Loucy (cell line): Measurements from ENCODE around the gene PRND.

Experiments used
- H2AFZ ChIP-seq: fragments of 200-600 bp; sonication (generic); 2 replicates; pipeline ENCODE4 v1.6.0; 2016; ENCODE audit warnings: antibody characterized with exemption, mild to moderate bottlenecking, low read length, moderate library complexity
- H3F3A ChIP-seq: fragments of 200-600 bp; 2 replicates; pipeline ENCODE4 v1.6.0; 2016; ENCODE audit warnings: antibody characterized with exemption, low read depth, mild to moderate bottlenecking
- H3K27me3 ChIP-seq: fragments of 200-600 bp; sonication (generic); 2 replicates; pipeline ENCODE4 v1.6.1; 2014; ENCODE audit warnings: low read length, mild to moderate bottlenecking; ENCODE audit not compliant: insufficient read depth, poor library complexity, severe bottlenecking
- H3K36me3 ChIP-seq: fragments of 200-600 bp; sonication (generic); 2 replicates; pipeline ENCODE4 v1.6.1; 2016; ENCODE audit warnings: low read length; ENCODE audit not compliant: insufficient read depth
- H3K4me1 ChIP-seq: fragments of 200-600 bp; sonication (generic); 2 replicates; pipeline ENCODE4 v1.5.1; 2014; ENCODE audit warnings: low read length, mild to moderate bottlenecking; ENCODE audit not compliant: insufficient read depth, poor library complexity, severe bottlenecking
- H3K4me2 ChIP-seq: fragments of 200-600 bp; sonication (generic); 2 replicates; pipeline ENCODE4 v1.6.0; 2014; ENCODE audit warnings: antibody characterized with exemption, low read length, low read depth, mild to moderate bottlenecking; ENCODE audit not compliant: poor library complexity, severe bottlenecking
- H3K4me3 ChIP-seq: fragments of 200-600 bp; sonication (generic); 2 replicates; pipeline ENCODE4 v1.5.1; 2014; ENCODE audit warnings: low read length, mild to moderate bottlenecking, mixed read lengths; ENCODE audit not compliant: poor library complexity, severe bottlenecking
- H3K79me2 ChIP-seq: fragments of 200-600 bp; sonication (generic); 2 replicates; pipeline ENCODE4 v1.6.1; 2014; ENCODE audit warnings: low read length; ENCODE audit not compliant: insufficient read depth
- H3K9ac ChIP-seq: fragments of 200-600 bp; sonication (generic); 2 replicates; pipeline ENCODE4 v1.6.0; 2014; ENCODE audit warnings: mild to moderate bottlenecking, low read depth, low read length, moderate library complexity; ENCODE audit not compliant: poor library complexity, severe bottlenecking
- H3K9me2 ChIP-seq: fragments of 200-600 bp; sonication (generic); replicated peaks from 2 replicates; pipeline ENCODE4 v1.6.1; 2016; ENCODE audit warnings: low read depth, low read length, mixed read lengths
- H3K9me3 ChIP-seq: fragments of 200-600 bp; sonication (generic); 2 replicates; pipeline ENCODE4 v1.6.1; 2014; ENCODE audit warnings: mild to moderate bottlenecking, antibody characterized with exemption, low read length, low read depth; ENCODE audit not compliant: insufficient read depth
- H4K20me1 ChIP-seq: fragments of 200-600 bp; sonication (generic); 2 replicates; pipeline ENCODE4 v1.6.0; 2014; ENCODE audit warnings: antibody characterized with exemption, low read length, mild to moderate bottlenecking; ENCODE audit not compliant: insufficient read depth, poor library complexity, severe bottlenecking
- CTCF ChIP-seq: fragments of 200-600 bp; sonication (generic); conservative IDR thresholded peaks from 2 replicates; pipeline ENCODE4 v1.5.1; 2014; ENCODE audit warnings: mild to moderate bottlenecking, antibody characterized with exemption, low read length
- EZH2phosphoT487 ChIP-seq: fragments of 200-600 bp; IDR thresholded peaks from 2 replicates; pipeline ENCODE4 v1.6.1; 2018; ENCODE audit warnings: antibody characterized with exemption, mild to moderate bottlenecking, moderate library complexity, borderline replicate concordance

PRND gene

DNA sequence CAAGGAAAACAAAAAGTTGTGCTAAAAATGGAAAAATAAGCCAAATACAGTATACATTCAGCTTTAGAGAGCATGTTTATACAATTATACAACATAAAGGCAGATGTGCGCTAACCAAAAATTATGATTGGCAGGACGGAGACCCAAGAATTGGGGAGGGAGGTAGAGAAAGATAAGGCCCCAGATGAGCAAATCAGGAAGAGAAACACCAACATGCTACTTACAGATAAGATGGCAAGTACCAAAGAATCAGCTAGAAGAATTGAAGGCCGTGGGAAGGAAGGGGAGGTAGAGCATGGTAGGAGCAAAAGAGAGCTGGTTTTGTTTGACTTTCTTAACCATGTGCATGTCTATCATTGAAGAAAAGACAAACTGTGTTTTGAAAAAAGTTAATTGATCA is 45.4 kb downstream of the PRND start:
- Histone ChIP-seq H3K79me2 (no peaks in the 10 kb centered on the region), H3K27me3 (no peaks in the 10 kb centered on the region), H3K9me2 (no peaks in the 10 kb centered on the region), H3K9ac (no peak overlapping the region), H2AFZ (no peak overlapping the region), H3K9me3 (peaks cover 10% of the 10 kb centered on the region; the same call in 1 of the 2 replicates), H3K4me2 (no peak overlapping the region), H3K4me1 (peaks cover 5% of the 10 kb centered on the region), H3K4me3 (no peak overlapping the region), H3K36me3 (no peaks in the 10 kb centered on the region), H3F3A (no peaks in the 10 kb centered on the region), H4K20me1 (no peaks in the 10 kb centered on the region)
- TF ChIP-seq CTCF: no peak
- TF ChIP-seq EZH2phosphoT487: no peak

- no peaks in the 10 kb centered on the region for H3K79me2 ChIP-seq
- H3K27me3 ChIP-seq: no peaks in the 10 kb centered on the region
- no peak overlapping the region for H3K4me2 ChIP-seq
- H3K9me2 ChIP-seq: no peaks in the 10 kb centered on the region
- no peak for TF ChIP-seq CTCF
- no peak overlapping the region for H3K9ac ChIP-seq
- H3F3A ChIP-seq: no peaks in the 10 kb centered on the region
- peaks cover 5% of the 10 kb centered on the region for H3K4me1 ChIP-seq
- no peaks in the 10 kb centered on the region for H4K20me1 ChIP-seq
- H3K4me3 ChIP-seq: no peak overlapping the region
- no peak overlapping the region for H2AFZ ChIP-seq
- H3K36me3 ChIP-seq: no peaks in the 10 kb centered on the region
- H3K9me3 ChIP-seq: peaks cover 17% of the 10 kb centered on the region; the same call in 1 of the 2 replicates
Observed at GRCh38 chr20:4769328-4769727, 47.6 kb downstream of the PRND start.

DNA sequence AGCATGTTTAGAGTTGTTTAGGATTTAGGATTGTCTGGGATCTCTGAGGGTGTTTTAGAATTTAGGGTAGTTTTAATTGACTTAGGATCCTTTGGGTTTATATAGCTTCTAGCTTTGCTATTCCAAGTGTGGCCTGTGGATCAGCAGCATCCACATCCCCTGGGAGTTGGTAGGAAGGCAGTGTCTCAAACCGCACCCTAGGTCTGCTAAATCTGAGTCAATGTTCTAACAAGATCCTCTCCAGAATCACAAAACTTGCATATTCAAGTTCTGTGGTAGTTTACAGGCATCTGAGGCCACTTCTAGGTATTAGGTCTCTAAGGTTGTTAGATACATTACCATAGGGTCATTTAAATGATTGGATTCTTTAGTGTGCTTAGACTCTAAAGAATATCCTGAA is 48.3 kb downstream of the PRND start:
- TF ChIP-seq EZH2phosphoT487: no peak
- no peak for TF ChIP-seq CTCF
- Histone ChIP-seq H4K20me1 (no peaks in the 10 kb centered on the region), H2AFZ (no peak overlapping the region), H3K4me1 (peaks cover 5% of the 10 kb centered on the region), H3K36me3 (no peaks in the 10 kb centered on the region), H3K27me3 (no peaks in the 10 kb centered on the region), H3K79me2 (no peaks in the 10 kb centered on the region), H3K4me3 (no peak overlapping the region), H3K4me2 (no peak overlapping the region), H3K9ac (no peak overlapping the region), H3F3A (no peaks in the 10 kb centered on the region), H3K9me3 (peaks cover 17% of the 10 kb centered on the region; the same call in 1 of the 2 replicates), H3K9me2 (no peaks in the 10 kb centered on the region)
